Loucy (cell line): ENCODE results near the gene OGDHL.

Source experiments
- H2AFZ ChIP-seq: fragments of 200-600 bp; sonication (generic); 2 replicates; pipeline ENCODE4 v1.6.0; 2016; ENCODE audit warnings: antibody characterized with exemption, mild to moderate bottlenecking, low read length, moderate library complexity
- H3F3A ChIP-seq: fragments of 200-600 bp; 2 replicates; pipeline ENCODE4 v1.6.0; 2016; ENCODE audit warnings: antibody characterized with exemption, low read depth, mild to moderate bottlenecking
- H3K27me3 ChIP-seq: fragments of 200-600 bp; sonication (generic); 2 replicates; pipeline ENCODE4 v1.6.1; 2014; ENCODE audit warnings: low read length, mild to moderate bottlenecking; ENCODE audit not compliant: insufficient read depth, poor library complexity, severe bottlenecking
- H3K36me3 ChIP-seq: fragments of 200-600 bp; sonication (generic); 2 replicates; pipeline ENCODE4 v1.6.1; 2016; ENCODE audit warnings: low read length; ENCODE audit not compliant: insufficient read depth
- H3K4me1 ChIP-seq: fragments of 200-600 bp; sonication (generic); 2 replicates; pipeline ENCODE4 v1.5.1; 2014; ENCODE audit warnings: low read length, mild to moderate bottlenecking; ENCODE audit not compliant: insufficient read depth, poor library complexity, severe bottlenecking
- H3K4me2 ChIP-seq: fragments of 200-600 bp; sonication (generic); 2 replicates; pipeline ENCODE4 v1.6.0; 2014; ENCODE audit warnings: antibody characterized with exemption, low read length, low read depth, mild to moderate bottlenecking; ENCODE audit not compliant: poor library complexity, severe bottlenecking
- H3K4me3 ChIP-seq: fragments of 200-600 bp; sonication (generic); 2 replicates; pipeline ENCODE4 v1.5.1; 2014; ENCODE audit warnings: low read length, mild to moderate bottlenecking, mixed read lengths; ENCODE audit not compliant: poor library complexity, severe bottlenecking
- H3K79me2 ChIP-seq: fragments of 200-600 bp; sonication (generic); 2 replicates; pipeline ENCODE4 v1.6.1; 2014; ENCODE audit warnings: low read length; ENCODE audit not compliant: insufficient read depth
- H3K9ac ChIP-seq: fragments of 200-600 bp; sonication (generic); 2 replicates; pipeline ENCODE4 v1.6.0; 2014; ENCODE audit warnings: mild to moderate bottlenecking, low read depth, low read length, moderate library complexity; ENCODE audit not compliant: poor library complexity, severe bottlenecking
- H3K9me2 ChIP-seq: fragments of 200-600 bp; sonication (generic); replicated peaks from 2 replicates; pipeline ENCODE4 v1.6.1; 2016; ENCODE audit warnings: low read depth, low read length, mixed read lengths
- H3K9me3 ChIP-seq: fragments of 200-600 bp; sonication (generic); 2 replicates; pipeline ENCODE4 v1.6.1; 2014; ENCODE audit warnings: mild to moderate bottlenecking, antibody characterized with exemption, low read length, low read depth; ENCODE audit not compliant: insufficient read depth
- H4K20me1 ChIP-seq: fragments of 200-600 bp; sonication (generic); 2 replicates; pipeline ENCODE4 v1.6.0; 2014; ENCODE audit warnings: antibody characterized with exemption, low read length, mild to moderate bottlenecking; ENCODE audit not compliant: insufficient read depth, poor library complexity, severe bottlenecking
- CTCF ChIP-seq: fragments of 200-600 bp; sonication (generic); conservative IDR thresholded peaks from 2 replicates; pipeline ENCODE4 v1.5.1; 2014; ENCODE audit warnings: mild to moderate bottlenecking, antibody characterized with exemption, low read length
- EZH2phosphoT487 ChIP-seq: fragments of 200-600 bp; IDR thresholded peaks from 2 replicates; pipeline ENCODE4 v1.6.1; 2018; ENCODE audit warnings: antibody characterized with exemption, mild to moderate bottlenecking, moderate library complexity, borderline replicate concordance

The OGDHL gene

GRCh38 chr10:49744924-49745605, 17.1 kb downstream of the OGDHL start:
- Histone ChIP-seq H3K9me2 (no peaks in the 10 kb centered on the region), H3K4me1 (no peaks in the 10 kb centered on the region), H3K4me3 (no peak overlapping the region), H4K20me1 (no peaks in the 10 kb centered on the region), H2AFZ (no peak overlapping the region), H3K27me3 (no peaks in the 10 kb centered on the region), H3K9me3 (no peaks in the 10 kb centered on the region), H3K4me2 (no peak overlapping the region), H3K36me3 (no peaks in the 10 kb centered on the region), H3K9ac (no peak overlapping the region), H3F3A (no peaks in the 10 kb centered on the region), H3K79me2 (no peaks in the 10 kb centered on the region)
- TF ChIP-seq EZH2phosphoT487 = no peak
- TF ChIP-seq CTCF = no peak

GRCh38 chr10:49744091-49744685, 17.9 kb downstream of the OGDHL start:
- H3K4me1 ChIP-seq = no peaks in the 10 kb centered on the region
- H3K9me2 ChIP-seq = no peaks in the 10 kb centered on the region
- no peaks in the 10 kb centered on the region for H3K79me2 ChIP-seq
- no peak overlapping the region for H3K9ac ChIP-seq
- H3K27me3 ChIP-seq = no peaks in the 10 kb centered on the region
- H3K36me3 ChIP-seq = no peaks in the 10 kb centered on the region
- TF ChIP-seq EZH2phosphoT487 = no peak
- TF ChIP-seq CTCF = no peak
- H3F3A ChIP-seq = no peaks in the 10 kb centered on the region
- no peaks in the 10 kb centered on the region for H4K20me1 ChIP-seq
- H2AFZ ChIP-seq = no peak overlapping the region
- H3K4me3 ChIP-seq = no peak overlapping the region
- H3K9me3 ChIP-seq = no peaks in the 10 kb centered on the region
- no peak overlapping the region for H3K4me2 ChIP-seq

DNA sequence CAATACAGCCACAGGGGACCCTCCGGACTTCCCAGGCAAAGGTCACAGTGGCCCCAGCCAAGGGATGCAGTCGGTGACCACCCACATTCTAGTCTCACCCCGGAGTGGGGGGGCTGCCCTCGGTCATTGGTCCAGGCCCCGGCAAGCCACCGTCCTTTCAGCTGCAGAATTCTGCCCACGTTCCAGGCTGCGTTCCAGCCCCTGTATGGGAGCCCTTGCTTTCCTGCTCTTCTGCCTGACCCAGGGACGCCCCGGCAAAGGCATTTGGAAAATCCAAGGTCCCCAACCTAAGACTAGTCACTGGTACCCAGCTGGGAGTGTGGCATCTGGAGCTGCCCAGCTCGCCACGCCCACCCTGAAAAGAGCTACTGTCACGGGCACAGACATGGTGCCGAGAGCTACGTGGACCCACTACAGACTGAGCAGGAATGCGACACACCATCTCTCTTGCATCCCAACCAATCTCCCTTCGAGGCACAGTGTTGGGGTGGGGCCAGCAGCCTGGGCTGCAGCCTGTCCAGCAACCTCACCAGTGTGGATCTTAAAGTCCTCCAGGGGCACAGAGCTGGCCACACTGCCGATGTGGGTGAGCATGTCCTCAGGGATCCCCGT, 18.6 kb downstream of the OGDHL start:
- no peak for TF ChIP-seq CTCF
- no peak for TF ChIP-seq EZH2phosphoT487
- no peak overlapping the region for H2AFZ ChIP-seq
- no peaks in the 10 kb centered on the region for H3K4me1 ChIP-seq
- no peaks in the 10 kb centered on the region for H3K27me3 ChIP-seq
- no peaks in the 10 kb centered on the region for H3K36me3 ChIP-seq
- H3K9ac ChIP-seq = no peak overlapping the region
- H3K79me2 ChIP-seq = no peaks in the 10 kb centered on the region
- no peaks in the 10 kb centered on the region for H4K20me1 ChIP-seq
- H3F3A ChIP-seq = no peaks in the 10 kb centered on the region
- no peaks in the 10 kb centered on the region for H3K9me3 ChIP-seq
- no peaks in the 10 kb centered on the region for H3K9me2 ChIP-seq
- H3K4me2 ChIP-seq = no peak overlapping the region
- no peak overlapping the region for H3K4me3 ChIP-seq
